Thyroid gland (tissue), 4 donors: Measurements from ENCODE around the gene SKOR2. TPM values are rescaled to one million over a fixed set of nuclear protein-coding genes. Genes with fewer than 3 reads are reported as not detected.

Experiments used
- DNase-seq, 2 donors: peaks; one replicate each; pipeline ENCODE4 v3.0.0-alpha.2; 2019
- H3K27ac ChIP-seq, 3 donors: fragments of 200-600 bp; sonication (generic); 1 replicate in 2 of 3; 2 replicates in 1 of 3; pipeline ENCODE4 v1.5.1; 2016 to 2019; ENCODE audit warnings: mild to moderate bottlenecking in 1 of 3, moderate library complexity in 1 of 3
- H3K27me3 ChIP-seq: fragments of 200-600 bp; sonication (generic); one replicate; pipeline ENCODE4 v1.5.1; 2019
- H3K36me3 ChIP-seq, 2 donors: fragments of 200-600 bp; sonication (generic); one replicate each; pipeline ENCODE4 v1.5.1; 2016 to 2019
- H3K4me1 ChIP-seq, 2 donors: fragments of 200-600 bp; sonication (generic); one replicate each; pipeline ENCODE4 v1.5.1; 2017 to 2019
- H3K4me3 ChIP-seq, 3 donors: fragments of 200-600 bp; sonication (generic); replicated peaks in 1 of 3; 1 replicate in 2 of 3; 2 replicates in 1 of 3; pipeline ENCODE4 v1.5.1; 2016; ENCODE audit warnings: mild to moderate bottlenecking in 1 of 3
- H3K9me3 ChIP-seq: fragments of 200-600 bp; sonication (generic); one replicate; pipeline ENCODE4 v1.5.1; 2017
- POLR2A ChIP-seq, 2 donors: fragments of 450-650 bp; IDR thresholded peaks; one replicate each; pipeline ENCODE4 v1.6.1; 2017; ENCODE audit warnings: antibody characterized with exemption in 2 of 2, mild to moderate bottlenecking in 2 of 2, moderate library complexity in 1 of 2
- WGBS, 2 donors: methylation state at CpG; one replicate each; pipeline ENCODE4 v1.1.5; 2017; 5-methylcytosine and 5-hydroxymethylcytosine counted together
- intact Hi-C: fragments of 100-400 bp; cut with DNase I; formaldehyde crosslinking; loops from one replicate; pipeline ENCODE4 v1.15.1; 2023
- total RNA-seq, 4 donors: library from RNA; depleted of rRNA; stranded (reverse); fragments of >200 nt; gene quantifications; one replicate each; pipeline ENCODE4 v1.2.3, GENCODE V29; 2016
- TF ChIP-seq, protein P1 (sequence below), 6 experiments: fragments of 200-600 bp in 3 of 6; fragments of 450-650 bp in 3 of 6; sonication (generic) in 3 of 6; IDR thresholded peaks; one replicate each; pipeline ENCODE4 v1.5.1; 2016 to 2019; ENCODE audit warnings: antibody characterized with exemption in 6 of 6, mild to moderate bottlenecking in 2 of 6, inconsistent platforms in 1 of 6, moderate library complexity in 1 of 6

Gene SKOR2
- total RNA-seq, 4 donors from 2014 or later: not detected

DNA sequence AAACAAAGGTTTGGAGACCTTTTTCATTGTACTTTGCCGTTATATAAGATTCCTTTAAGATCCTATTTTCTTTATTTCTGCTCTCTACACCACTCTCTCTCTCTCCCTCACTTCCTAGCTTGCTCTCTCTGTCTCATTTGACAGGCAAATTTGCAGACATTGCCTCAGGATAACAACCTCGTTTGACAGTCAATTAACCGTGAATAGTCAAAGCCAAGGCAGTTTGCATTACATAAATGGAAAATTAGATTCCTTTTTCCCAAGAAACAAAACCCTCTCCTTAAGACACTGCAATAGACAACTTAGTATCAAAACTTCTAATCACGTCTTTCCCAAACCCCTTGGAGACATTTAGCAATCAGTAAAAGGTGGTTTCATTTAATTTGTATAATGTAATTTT, 7.4 kb downstream of the SKOR2 start:
- intact Hi-C loops: no loop called here
- peaks cover 21% of the 10 kb centered on the region for H3K27me3 ChIP-seq

DNA sequence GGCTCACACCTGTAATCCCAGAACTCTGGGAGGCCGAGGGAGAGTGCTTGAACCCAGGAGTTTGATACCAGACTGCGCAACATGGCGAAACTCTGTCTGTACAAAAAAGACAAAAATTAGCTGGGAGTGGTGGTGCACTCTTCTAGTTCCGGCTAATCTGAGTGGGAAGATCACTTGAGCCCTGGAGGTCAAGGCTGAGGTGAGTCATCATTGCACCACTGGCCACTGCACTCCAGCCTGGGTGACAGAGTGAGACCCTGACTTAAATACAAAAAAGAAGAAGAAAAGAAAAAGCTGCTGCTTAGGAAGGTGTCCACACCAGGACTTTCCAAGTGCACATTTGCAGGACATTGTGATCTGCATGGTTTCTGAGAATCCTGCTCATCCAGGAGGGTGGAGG, 16.4 kb downstream of the SKOR2 start:
- 83 to 86% methylated on average over 4 of the region's 4 CpGs for WGBS, 2 donors
- no peak overlapping the region for H3K4me3 ChIP-seq

More for the DNA sequence above, 7.4 kb downstream of the SKOR2 start:
- Histone ChIP-seq H3K4me1 (peaks cover 0 to 13% of the 10 kb centered on the region in 2 donors), H3K27ac (no peak overlapping the region), H3K36me3 (no peaks in the 10 kb centered on the region), H3K9me3 (no peaks in the 10 kb centered on the region), H3K4me3 (no peak overlapping the region)
- DNase-seq: no peak
- 23 to 27% methylated on average over 4 of the region's 4 CpGs for WGBS, 2 donors
- TF ChIP-seq POLR2A (IDR thresholded peaks at IDR 0.05): no peak
- TF ChIP-seq, protein P1, sequence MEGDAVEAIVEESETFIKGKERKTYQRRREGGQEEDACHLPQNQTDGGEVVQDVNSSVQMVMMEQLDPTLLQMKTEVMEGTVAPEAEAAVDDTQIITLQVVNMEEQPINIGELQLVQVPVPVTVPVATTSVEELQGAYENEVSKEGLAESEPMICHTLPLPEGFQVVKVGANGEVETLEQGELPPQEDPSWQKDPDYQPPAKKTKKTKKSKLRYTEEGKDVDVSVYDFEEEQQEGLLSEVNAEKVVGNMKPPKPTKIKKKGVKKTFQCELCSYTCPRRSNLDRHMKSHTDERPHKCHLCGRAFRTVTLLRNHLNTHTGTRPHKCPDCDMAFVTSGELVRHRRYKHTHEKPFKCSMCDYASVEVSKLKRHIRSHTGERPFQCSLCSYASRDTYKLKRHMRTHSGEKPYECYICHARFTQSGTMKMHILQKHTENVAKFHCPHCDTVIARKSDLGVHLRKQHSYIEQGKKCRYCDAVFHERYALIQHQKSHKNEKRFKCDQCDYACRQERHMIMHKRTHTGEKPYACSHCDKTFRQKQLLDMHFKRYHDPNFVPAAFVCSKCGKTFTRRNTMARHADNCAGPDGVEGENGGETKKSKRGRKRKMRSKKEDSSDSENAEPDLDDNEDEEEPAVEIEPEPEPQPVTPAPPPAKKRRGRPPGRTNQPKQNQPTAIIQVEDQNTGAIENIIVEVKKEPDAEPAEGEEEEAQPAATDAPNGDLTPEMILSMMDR (IDR thresholded peaks at IDR 0.05): no peak

GRCh38 chr18:47226660-47227059, 24.8 kb downstream of the SKOR2 start:
- Histone ChIP-seq H3K27me3 (no peaks in the 10 kb centered on the region), H3K27ac (no peak overlapping the region), H3K9me3 (no peaks in the 10 kb centered on the region), H3K36me3 (no peaks in the 10 kb centered on the region), H3K4me1 (no peaks in the 10 kb centered on the region), H3K4me3 (no peak overlapping the region)
- intact Hi-C loops: no loop called here
- no peak for DNase-seq
- TF ChIP-seq, protein P1 (IDR thresholded peaks at IDR 0.05): no peak
- TF ChIP-seq POLR2A (IDR thresholded peaks at IDR 0.05): no peak

More for the DNA sequence above, 16.4 kb downstream of the SKOR2 start:
- DNase-seq: no peak
- Histone ChIP-seq H3K27ac (no peak overlapping the region), H3K36me3 (no peaks in the 10 kb centered on the region), H3K27me3 (no peaks in the 10 kb centered on the region), H3K9me3 (no peaks in the 10 kb centered on the region), H3K4me1 (no peaks in the 10 kb centered on the region)
- TF ChIP-seq, protein P1 (IDR thresholded peaks at IDR 0.05): no peak
- TF ChIP-seq POLR2A (IDR thresholded peaks at IDR 0.05): no peak
- intact Hi-C loops: no loop called here

DNA sequence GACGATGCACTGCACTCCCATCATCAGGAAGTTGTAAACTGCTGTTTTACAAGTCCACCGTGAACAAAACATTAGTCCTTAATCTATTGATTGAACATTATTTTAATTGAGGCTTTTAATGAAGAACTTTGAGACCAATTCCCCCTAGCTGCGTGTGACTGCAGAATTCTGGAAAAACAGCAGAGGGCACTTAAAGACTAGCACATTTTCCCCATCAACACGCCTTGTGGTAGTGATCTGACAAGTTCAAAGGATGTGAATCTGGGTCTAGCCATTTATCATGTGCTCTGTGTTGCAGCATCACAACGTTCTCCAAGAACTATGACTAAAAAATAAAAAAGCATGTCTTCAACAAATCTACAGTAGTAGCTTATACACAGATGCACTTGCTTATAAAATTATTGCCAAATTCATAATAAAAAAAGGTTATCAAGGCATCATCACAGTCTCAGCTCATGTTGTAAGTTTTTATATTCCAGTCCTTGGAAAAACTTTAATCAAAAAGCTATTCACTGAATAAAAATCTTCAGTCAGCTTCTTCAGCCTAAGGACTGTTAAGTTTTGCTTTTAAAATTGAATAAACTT, 35.8 kb downstream of the SKOR2 start:
- no peak for TF ChIP-seq POLR2A (IDR thresholded peaks at IDR 0.05)
- TF ChIP-seq, protein P1 (IDR thresholded peaks at IDR 0.05): peak in 5 of 6 experiments; percentile 17 to 81 (median 64)
- H3K36me3 ChIP-seq: no peaks in the 10 kb centered on the region

DNA sequence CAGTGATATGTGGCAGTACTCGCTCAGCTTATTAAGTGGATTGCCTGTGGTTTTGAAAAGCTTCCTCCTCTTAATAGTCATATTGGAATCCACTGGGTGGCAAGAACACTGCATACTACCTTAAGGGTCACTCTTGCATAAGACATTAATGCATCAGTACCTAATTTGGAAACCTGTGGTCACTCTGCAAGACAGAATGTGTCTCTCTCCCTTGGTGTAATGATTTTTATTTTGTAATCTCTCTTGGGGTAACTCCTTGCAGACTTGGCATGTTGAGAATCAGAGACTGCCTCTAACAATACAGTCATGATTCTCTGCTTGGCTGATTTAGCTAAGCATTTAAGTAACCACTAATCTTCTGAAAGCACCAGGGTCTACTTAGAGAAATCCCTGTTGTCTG, 42.3 kb downstream of the SKOR2 start:
- H3K9me3 ChIP-seq: no peaks in the 10 kb centered on the region
- H3K27ac ChIP-seq: no peak overlapping the region
- no peak for TF ChIP-seq POLR2A (IDR thresholded peaks at IDR 0.05)
- TF ChIP-seq, protein P1 (IDR thresholded peaks at IDR 0.05): no peak
- H3K4me3 ChIP-seq: no peak overlapping the region
- DNase-seq: no peak
- no peaks in the 10 kb centered on the region for H3K36me3 ChIP-seq
- intact Hi-C loops: loop anchor here (5.0 kb wide), 1 partner anchor 112 kb away; no protein-coding TSS in a partner anchor
- H3K27me3 ChIP-seq: no peaks in the 10 kb centered on the region
- no peaks in the 10 kb centered on the region for H3K4me1 ChIP-seq
- 59 to 68% methylated on average over 1 of the region's 1 CpG for WGBS, 2 donors

More for the DNA sequence above, 35.8 kb downstream of the SKOR2 start:
- 2% methylated on average over 5 of the region's 5 CpGs for WGBS, 2 donors
- intact Hi-C loops: no loop called here
- DNase-seq: peak; percentile 5 to 6
- Histone ChIP-seq H3K27ac (no peak overlapping the region), H3K9me3 (no peaks in the 10 kb centered on the region), H3K4me1 (no peaks in the 10 kb centered on the region), H3K4me3 (no peak overlapping the region), H3K27me3 (no peaks in the 10 kb centered on the region)
